GM12873 (cell line): ENCODE measurements around the gene CCDC149.

Source experiments
- CTCF ChIP-seq: IDR thresholded peaks from 2 replicates; pipeline ENCODE4 v1.5.1; 2012; ENCODE audit warnings: low read depth, mild to moderate bottlenecking, moderate library complexity, low read length, control low read depth; ENCODE audit not compliant: insufficient read depth; ENCODE audit errors: missing control alignments

CCDC149 gene

GRCh38 chr4:24927049-24927448 lies 14.2 kb upstream of the CCDC149 start:
- no peak for TF ChIP-seq CTCF

DNA sequence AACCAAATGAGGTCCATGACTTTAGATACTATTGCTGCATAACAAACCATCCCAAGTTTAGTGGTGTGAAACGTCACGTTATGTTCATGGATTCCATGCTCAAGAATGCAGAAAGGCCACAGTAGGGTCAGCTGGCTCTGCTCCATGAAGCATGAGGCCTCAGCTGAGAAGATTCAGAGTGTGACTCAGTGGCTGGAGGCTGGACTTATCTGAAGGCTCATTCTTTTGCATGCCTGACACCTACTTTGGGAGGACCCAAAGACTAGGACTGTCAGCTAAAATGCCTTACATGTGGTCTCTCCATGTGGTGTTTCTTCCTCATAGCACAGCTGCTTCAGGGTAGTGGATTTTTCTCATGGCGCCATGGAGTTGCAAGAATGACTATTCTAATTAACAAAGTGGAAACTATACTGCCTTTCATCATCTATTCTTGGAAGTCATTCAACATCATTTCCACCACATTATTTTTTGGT lies 11.5 kb upstream of the CCDC149 start:
- TF ChIP-seq CTCF = no peak

DNA sequence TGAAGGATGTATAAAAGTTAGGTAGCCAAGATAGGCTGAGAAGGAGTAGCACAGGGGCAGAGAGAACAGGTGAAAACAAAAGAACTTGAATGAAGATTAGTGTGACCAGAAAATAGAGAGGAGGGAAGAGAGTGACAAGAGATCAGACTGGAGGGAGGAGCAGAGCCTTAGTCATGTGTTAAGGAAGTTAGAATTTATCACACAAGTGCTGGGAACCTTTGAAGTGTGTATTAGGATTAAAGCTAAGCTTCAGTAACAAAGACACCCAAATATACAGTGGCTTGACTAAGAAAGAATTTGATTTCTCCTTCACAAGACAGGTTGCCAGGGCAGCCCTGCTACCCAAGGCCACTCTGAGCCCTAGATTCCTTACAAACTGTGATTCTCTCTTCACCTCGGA lies 10.7 kb upstream of the CCDC149 start:
- no peak for TF ChIP-seq CTCF

DNA sequence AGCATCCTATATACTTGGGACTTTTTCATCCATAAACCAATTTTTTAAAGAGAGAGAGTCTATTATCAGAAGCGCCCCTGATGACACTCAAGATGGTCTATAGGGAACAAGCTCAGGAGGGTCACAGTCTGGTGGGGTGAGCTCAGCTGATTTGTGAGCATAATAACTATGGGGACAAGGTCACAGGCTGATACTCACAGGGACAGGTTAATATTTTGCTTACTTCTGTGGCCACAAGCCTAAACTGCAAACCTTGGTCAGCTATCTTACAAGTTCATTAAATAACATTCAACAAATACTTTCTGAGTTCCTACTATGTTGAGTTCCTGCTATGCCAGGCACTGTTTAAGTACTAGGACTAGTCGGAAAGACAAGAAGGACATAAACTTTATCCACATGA lies 10.2 kb upstream of the CCDC149 start:
- TF ChIP-seq CTCF = no peak

DNA sequence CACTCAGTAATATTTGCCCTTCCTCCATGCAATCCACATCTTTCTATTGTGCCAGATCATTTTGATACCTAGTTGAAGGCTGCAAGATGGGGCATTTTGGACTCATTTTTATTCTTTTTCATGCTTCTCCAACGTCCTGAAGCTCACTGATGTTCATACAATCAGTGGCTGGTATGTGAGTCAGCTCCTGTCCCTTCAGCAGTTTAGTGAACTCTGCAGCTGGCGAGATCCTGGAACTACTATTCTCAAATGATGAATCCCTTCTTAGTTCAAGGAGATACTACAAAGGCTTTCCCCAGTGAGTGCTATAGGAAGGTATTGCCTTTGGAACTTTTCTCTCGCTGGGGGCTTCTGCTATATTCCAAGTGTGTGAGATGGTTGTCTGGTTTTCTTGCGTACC lies 9.6 kb upstream of the CCDC149 start:
- TF ChIP-seq CTCF = no peak

GRCh38 chr4:24921491-24921890 lies 8.6 kb upstream of the CCDC149 start:
- no peak for TF ChIP-seq CTCF

DNA sequence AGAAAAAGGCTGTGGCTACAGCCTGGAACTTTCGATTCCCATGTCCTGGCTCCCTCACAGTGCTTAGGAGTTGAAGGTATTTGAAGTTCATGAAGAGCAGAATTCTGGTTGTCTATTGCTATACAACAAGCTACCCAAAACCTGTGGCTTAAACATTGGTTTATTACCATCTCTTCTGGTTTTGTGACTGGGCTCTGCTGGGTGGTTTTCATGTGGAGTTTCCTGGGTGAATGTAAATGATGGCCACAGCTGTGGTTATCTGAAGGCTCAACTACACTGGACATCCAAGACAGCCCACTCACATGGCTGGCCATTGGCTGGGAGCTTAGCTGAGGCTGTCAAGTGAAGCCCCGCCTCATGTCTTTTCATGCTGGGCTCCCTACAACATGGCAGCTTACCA lies 7.2 kb upstream of the CCDC149 start:
- TF ChIP-seq CTCF = no peak
